GM12892 (cell line): ENCODE measurements around the gene RAB40B.

Experiments used
- POLR2A ChIP-seq: IDR thresholded peaks from 2 replicates; pipeline ENCODE4 v1.6.1; 2011; ENCODE audit warnings: low read depth, low read length, control low read depth
- POLR2AphosphoS5 ChIP-seq: IDR thresholded peaks from 2 replicates; pipeline ENCODE4 v1.6.1; 2011; ENCODE audit warnings: low read depth, low read length, control low read depth
- TAF1 ChIP-seq: IDR thresholded peaks from 2 replicates; pipeline ENCODE4 v1.6.1; 2011; ENCODE audit warnings: low read depth, mild to moderate bottlenecking, control low read depth, low read length, borderline replicate concordance

DNA sequence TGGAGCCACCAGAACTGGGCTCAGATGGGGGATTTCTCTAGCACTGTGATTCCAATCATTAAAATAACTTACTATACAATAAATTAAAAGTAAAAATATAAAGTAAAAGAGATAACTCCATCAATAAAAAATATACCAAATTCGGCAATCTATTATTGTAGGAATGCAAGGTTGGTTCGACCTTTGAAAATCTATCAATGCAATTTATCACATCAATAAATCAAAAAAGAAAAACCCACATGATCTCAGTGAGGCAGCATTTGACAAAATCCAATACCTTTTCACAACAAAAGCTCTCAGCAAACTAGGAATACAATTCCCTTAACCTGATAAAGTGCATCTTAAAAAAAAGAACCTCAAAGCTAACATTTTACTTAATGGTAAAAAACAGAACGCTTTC lies 17.0 kb downstream of the RAB40B start:
- no peak for TF ChIP-seq POLR2A
- no peak for TF ChIP-seq POLR2AphosphoS5
- no peak for TF ChIP-seq TAF1
